PFSK-1 (cell line): ENCODE results near the gene USH1C.

Experiments used
- POLR2AphosphoS5 ChIP-seq: IDR thresholded peaks from 2 replicates; pipeline ENCODE4 v1.6.1; 2012; ENCODE audit warnings: low read depth, mild to moderate bottlenecking, control low read depth, low read length, moderate library complexity
- REST ChIP-seq, 2 experiments: IDR thresholded peaks; 2 replicates each; pipeline versions ENCODE4 v1.6.1 to v1.8.0; 2011 to 2012; ENCODE audit warnings: low read depth in 2 of 2, low read length in 2 of 2, control low read depth in 1 of 2, inconsistent platforms in 1 of 2, mild to moderate bottlenecking in 1 of 2, moderate library complexity in 1 of 2; ENCODE audit not compliant: insufficient read depth in 1 of 2
- TAF1 ChIP-seq: IDR thresholded peaks from 2 replicates; pipeline ENCODE4 v1.6.1; 2012; ENCODE audit warnings: low read length, control low read depth, borderline replicate concordance; ENCODE audit not compliant: insufficient read depth

DNA sequence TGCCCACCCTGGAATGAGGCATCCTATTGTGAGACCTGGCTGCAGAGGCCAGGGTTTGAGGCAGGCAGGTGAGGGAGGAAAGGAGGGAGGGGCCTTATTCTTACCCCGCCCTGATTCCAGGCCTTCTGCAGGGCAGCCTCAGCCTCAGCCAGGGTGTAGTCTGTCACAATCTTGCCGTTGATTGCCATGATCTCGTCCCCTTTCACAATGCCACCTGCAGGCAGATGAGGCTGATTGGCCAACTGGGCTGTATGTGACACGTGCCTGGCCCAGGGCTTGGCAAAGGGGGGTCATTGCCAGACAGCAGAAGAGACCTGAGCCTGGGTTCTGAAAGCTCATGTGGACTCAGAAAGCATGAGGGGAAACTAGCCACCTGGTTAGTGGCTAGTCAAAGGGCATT is 46.2 kb downstream of the USH1C start:
- TF ChIP-seq POLR2AphosphoS5 = no peak
- no peak for TF ChIP-seq REST (IDR thresholded peaks at IDR 0.05; ENCODE audit: insufficient read depth in 1 of 2, low read depth in 2 of 2, low read length in 2 of 2)
- TF ChIP-seq TAF1 = no peak
